Uterus (tissue), 2 donors: ENCODE data around the gene F10.

ENCODE experiments used
- CTCF ChIP-seq, 4 experiments: fragments of 200-600 bp in 2 of 4; fragments of 450-650 bp in 2 of 4; sonication (generic) in 2 of 4; IDR thresholded peaks; one replicate each; pipeline ENCODE4 v1.5.1; 2016 to 2019; ENCODE audit warnings: antibody characterized with exemption in 4 of 4, mild to moderate bottlenecking in 2 of 4, moderate library complexity in 1 of 4
- POLR2A ChIP-seq, 2 donors: fragments of 450-650 bp; IDR thresholded peaks; one replicate each; pipeline ENCODE4 v1.6.1; 2016; ENCODE audit warnings: antibody characterized with exemption in 2 of 2, mild to moderate bottlenecking in 1 of 2, moderate library complexity in 1 of 2

- TF ChIP-seq CTCF (IDR thresholded peaks at IDR 0.05) (no peak), POLR2A (IDR thresholded peaks at IDR 0.05) (no peak)
Measured at GRCh38 chr13:113084943-113085540, 37.6 kb upstream of the F10 start.
